H1 (cell line): ENCODE data around the gene ATAT1. TPM values are rescaled to one million over a fixed set of nuclear protein-coding genes. Genes with fewer than 3 reads are reported as not detected.

Experiments used
- CTCF ChIA-PET: fragments of 300-600 bp; sonication (Branson Sonifier 250); formaldehyde crosslinking; loops from one replicate; lab custom pipeline; 2021; ENCODE audit not compliant: partially characterized antibody; lab: Charles Lee
- POLR2A ChIA-PET: fragments of 300-600 bp; sonication (Branson Sonifier 250); formaldehyde crosslinking; loops from one replicate; lab custom pipeline; 2021; ENCODE audit warnings: inconsistent platforms; ENCODE audit not compliant: partially characterized antibody; lab: Charles Lee
- DNase-seq, 2 experiments: peaks; one replicate each; pipeline versions ENCODE4 v3.0.0 to v3.0.0-alpha.2; 2010 to 2022; ENCODE audit warnings: low spot score in 2 of 2, low read depth in 1 of 2, mixed read lengths in 1 of 2
- FAIRE-seq: peaks from 2 replicates; lab custom pipeline; 2011; peaks lifted over from hg19 to GRCh38; lab: Jason Lieb, UNC
- H2AFZ ChIP-seq: 2 replicates; pipeline ENCODE4 v1.8.1; 2012; ENCODE audit warnings: low read length, inconsistent platforms
- H2AK5ac ChIP-seq: 2 replicates; pipeline ENCODE4 v1.6.1; 2013; ENCODE audit warnings: low read depth, low read length
- H2BK120ac ChIP-seq: replicated peaks from 2 replicates; pipeline ENCODE3; 2013; ENCODE audit warnings: low read depth, low read length, inconsistent platforms
- H2BK12ac ChIP-seq: 2 replicates; pipeline ENCODE4 v1.6.1; 2013; ENCODE audit warnings: low read depth, low read length
- H2BK15ac ChIP-seq: 2 replicates; pipeline ENCODE4 v1.6.1; 2013; ENCODE audit warnings: low read length
- H2BK20ac ChIP-seq: 2 replicates; pipeline ENCODE4 v1.6.1; 2013; ENCODE audit warnings: low read length
- H2BK5ac ChIP-seq: 2 replicates; pipeline ENCODE4 v1.6.1; 2013; ENCODE audit warnings: low read depth, low read length
- H3K14ac ChIP-seq: 2 replicates; pipeline ENCODE4 v1.6.1; 2013; ENCODE audit warnings: inconsistent platforms; ENCODE audit not compliant: insufficient read length
- H3K18ac ChIP-seq: 2 replicates; pipeline ENCODE4 v1.6.1; 2013; ENCODE audit warnings: low read length; ENCODE audit errors: extremely low read depth
- H3K23ac ChIP-seq: 2 replicates; pipeline ENCODE4 v1.6.1; 2013; ENCODE audit warnings: inconsistent platforms; ENCODE audit not compliant: insufficient read length
- H3K23me2 ChIP-seq: 2 replicates; pipeline ENCODE4 v1.6.1; 2013; ENCODE audit warnings: low read depth, low read length
- H3K27ac ChIP-seq: 2 replicates; pipeline ENCODE4 v1.6.1; 2011; ENCODE audit warnings: low read depth, low read length, inconsistent platforms
- H3K27me3 ChIP-seq, 4 experiments: replicated peaks in 1 of 4; 1 replicate in 1 of 4; 2 replicates in 3 of 4; pipeline versions ENCODE4 v1.6.1 to v1.8.1; 2011 to 2013; ENCODE audit warnings: low read length in 3 of 4, mild to moderate bottlenecking in 3 of 4, inconsistent platforms in 2 of 4, mixed read lengths in 2 of 4, moderate library complexity in 1 of 4; ENCODE audit not compliant: control insufficient read depth in 3 of 4, insufficient read depth in 3 of 4; ENCODE audit errors: extremely low read depth in 1 of 4
- H3K36me3 ChIP-seq, 4 experiments: 2 replicates each; pipeline versions ENCODE4 v1.6.1 to v1.8.1; 2011 to 2013; ENCODE audit warnings: mild to moderate bottlenecking in 4 of 4, low read length in 3 of 4, moderate library complexity in 2 of 4, control low read depth in 1 of 4, inconsistent platforms in 1 of 4; ENCODE audit not compliant: insufficient read depth in 4 of 4, control insufficient read depth in 2 of 4
- H3K4ac ChIP-seq: replicated peaks from 2 replicates; pipeline ENCODE3; 2013; ENCODE audit warnings: low read length, low read depth, mixed read lengths, inconsistent platforms; ENCODE audit not compliant: insufficient read length
- H3K4me1 ChIP-seq, 4 experiments: replicated peaks in 1 of 4; 1 replicate in 1 of 4; 2 replicates in 3 of 4; pipeline versions ENCODE4 v1.6.1 to v1.8.1; 2011 to 2013; ENCODE audit warnings: low read length in 3 of 4, inconsistent platforms in 2 of 4, mixed read lengths in 1 of 4; ENCODE audit not compliant: insufficient read depth in 4 of 4, control insufficient read depth in 3 of 4
- H3K4me2 ChIP-seq, 2 experiments: 2 replicates each; pipeline versions ENCODE4 v1.6.1 to v1.8.1; 2011 to 2013; ENCODE audit warnings: low read depth in 2 of 2, low read length in 2 of 2, control low read depth in 1 of 2, inconsistent platforms in 1 of 2, mild to moderate bottlenecking in 1 of 2; ENCODE audit not compliant: insufficient read depth in 1 of 2
- H3K4me3 ChIP-seq, 4 experiments: fragments of 200-600, 300-600 bp in 1 of 4; sonication (generic), shearing (Covaris generic), sonication (Bioruptor Twin) in 1 of 4; 2 replicates each; pipeline versions ENCODE4 v1.5.1 to v1.8.1; 2011 to 2016; ENCODE audit warnings: low read length in 4 of 4, low read depth in 3 of 4, control low read depth in 2 of 4, inconsistent platforms in 2 of 4, mild to moderate bottlenecking in 2 of 4, mixed read lengths in 1 of 4, moderate library complexity in 1 of 4; ENCODE audit not compliant: insufficient read depth in 2 of 4; ENCODE audit errors: extremely low read depth in 1 of 4
- H3K56ac ChIP-seq: replicated peaks from 2 replicates; pipeline ENCODE3; 2013; ENCODE audit warnings: low read depth, mild to moderate bottlenecking, mixed read lengths, low read length, inconsistent platforms; ENCODE audit not compliant: insufficient read length
- H3K79me1 ChIP-seq: 2 replicates; pipeline ENCODE4 v1.6.1; 2013; ENCODE audit warnings: low read depth, low read length, control low read depth
- H3K79me2 ChIP-seq, 2 experiments: 2 replicates each; pipeline versions ENCODE4 v1.6.1 to v1.8.1; 2012 to 2013; ENCODE audit warnings: low read length in 2 of 2, mild to moderate bottlenecking in 2 of 2, inconsistent platforms in 1 of 2; ENCODE audit not compliant: insufficient read depth in 2 of 2, control insufficient read depth in 1 of 2
- H3K9ac ChIP-seq, 4 experiments: replicated peaks in 1 of 4; 1 replicate in 1 of 4; 2 replicates in 3 of 4; pipeline versions ENCODE4 v1.6.1 to v1.8.1; 2011 to 2013; ENCODE audit warnings: low read depth in 3 of 4, low read length in 3 of 4, control low read depth in 2 of 4, mild to moderate bottlenecking in 2 of 4, moderate library complexity in 2 of 4, inconsistent platforms in 1 of 4; ENCODE audit errors: extremely low read depth in 1 of 4
- H3K9me3 ChIP-seq, 2 experiments: 2 replicates each; pipeline versions ENCODE4 v1.6.1 to v1.8.1; 2012 to 2013; ENCODE audit warnings: mild to moderate bottlenecking in 2 of 2, moderate library complexity in 2 of 2, control low read depth in 1 of 2, inconsistent platforms in 1 of 2, low read depth in 1 of 2, low read length in 1 of 2, mixed read lengths in 1 of 2; ENCODE audit not compliant: insufficient read depth in 2 of 2
- H4K20me1 ChIP-seq, 2 experiments: replicated peaks in 1 of 2; 2 replicates each; pipeline versions ENCODE3 to v1.8.1; 2011 to 2013; ENCODE audit warnings: inconsistent platforms in 2 of 2, low read length in 2 of 2, mild to moderate bottlenecking in 1 of 2; ENCODE audit not compliant: insufficient read depth in 2 of 2, control insufficient read depth in 1 of 2
- H4K5ac ChIP-seq: 2 replicates; pipeline ENCODE4 v1.6.1; 2013; ENCODE audit warnings: low read length, low read depth, mixed read lengths, inconsistent platforms; ENCODE audit not compliant: insufficient read length
- H4K8ac ChIP-seq: 2 replicates; pipeline ENCODE4 v1.8.0; 2013; ENCODE audit warnings: mild to moderate bottlenecking, moderate library complexity, low read length, inconsistent platforms; ENCODE audit not compliant: insufficient read depth; ENCODE audit errors: extremely low read depth
- H4K91ac ChIP-seq: replicated peaks from 2 replicates; pipeline ENCODE3; 2013; ENCODE audit warnings: low read length, mixed read lengths, inconsistent platforms; ENCODE audit not compliant: insufficient read length
- CEBPB ChIP-seq: IDR thresholded peaks from 2 replicates; pipeline ENCODE4 v1.6.1; 2012; ENCODE audit warnings: low read depth, low read length
- JUND ChIP-seq: IDR thresholded peaks from 2 replicates; pipeline ENCODE4 v1.6.1; 2011; ENCODE audit warnings: mild to moderate bottlenecking, improper control_type of control experiment, low read length
- KDM5A ChIP-seq: fragments of 200-600 bp; IDR thresholded peaks from 2 replicates; pipeline ENCODE4 v1.7.1; 2012; ENCODE audit warnings: mild to moderate bottlenecking, low read length, inconsistent platforms, mixed read lengths
- NRF1 ChIP-seq: IDR thresholded peaks from 2 replicates; pipeline ENCODE4 v1.6.1; 2011; ENCODE audit warnings: mild to moderate bottlenecking, low read depth, low read length, improper control_type of control experiment
- SIN3A ChIP-seq, 2 experiments: IDR thresholded peaks in 1 of 2; conservative IDR thresholded peaks in 1 of 2; 2 replicates each; pipeline ENCODE4 v1.6.1; 2011 to 2012; ENCODE audit warnings: low read length in 2 of 2, improper control_type of control experiment in 1 of 2, low read depth in 1 of 2, mild to moderate bottlenecking in 1 of 2
- TAF7 ChIP-seq: optimal IDR thresholded peaks from 2 replicates; pipeline ENCODE3; 2011; ENCODE audit warnings: low read depth, mild to moderate bottlenecking, inconsistent platforms, low read length, moderate library complexity, borderline replicate concordance
- WGBS, 2 experiments: shearing (Covaris generic) in 1 of 2; methylation state at CpG; one replicate each; pipeline versions ENCODE4 v1.1.6 to v1.1.7; 2013 to 2015; ENCODE audit warnings: low lambda C conversion rate in 2 of 2, mixed read lengths in 2 of 2, inconsistent platforms in 1 of 2, low coverage in 1 of 2, missing lambda C conversion rate in 1 of 2; ENCODE audit not compliant: insufficient replicate concordance in 2 of 2, insufficient coverage in 1 of 2, insufficient read length in 1 of 2; ENCODE audit errors: extremely low coverage in 1 of 2, missing lambda C conversion rate in 1 of 2; 5-methylcytosine and 5-hydroxymethylcytosine counted together
- polyA plus RNA-seq, 7 experiments: library from polyadenylated mRNA; depleted of rRNA in 3 of 7; stranded (reverse) in 5 of 7; unstranded in 2 of 7; fragments of >200 nt in 5 of 7; fragments of 200-250 nt in 2 of 7; gene quantifications; 1 replicate in 5 of 7; 2 replicates in 1 of 7; 4 replicates in 1 of 7; pipeline versions ENCODE4 v1.2.1 to v1.2.3, GENCODE V29; 2011 to 2013; ENCODE audit warnings: missing spikeins in 2 of 7, mixed read lengths in 2 of 7
- total RNA-seq: library from RNA; stranded (reverse); fragmentation: NEBNext Ultra II Directional; extraction: Animal tissue kit (Norgen Biotek cat#: 25700); gene quantifications from 2 replicates; pipeline ENCODE4 v1.2.1, GENCODE V29; 2021
- TF ChIP-seq, protein P1 (sequence below): IDR thresholded peaks from 2 replicates; pipeline ENCODE4 v1.6.1; 2012; ENCODE audit warnings: inconsistent platforms

ATAT1 gene
- total and polyA plus RNA-seq, 2 of the 8 experiments (the other 6 are each of a cell fraction or from before 2014, with no cell fraction given), result 14.4 to 14.6 TPM

- peaks cover 0 to 2% of the 10 kb centered on the region in 2 experiments for H4K20me1 ChIP-seq
- 31% methylated on average over 16 of the region's 37 CpGs; no CpG with 5 or more reads in 1 of the 2 experiments for WGBS, 2 experiments
- peak within 1 kb of the TSS; percentile 96 for H2BK5ac ChIP-seq
- DNase-seq (peak; percentile 75 to 87), FAIRE-seq (no peak)
- peak within 1 kb of the TSS; percentile 76 to 86 for H3K4me2 ChIP-seq
- H2BK120ac ChIP-seq, result no peak within 1 kb of the TSS
- H4K8ac ChIP-seq, result peak within 1 kb of the TSS; percentile 96
- H3K23me2 ChIP-seq, result peaks cover 5% of the 10 kb centered on the region; the same call in 1 of the 2 replicates
- H4K91ac ChIP-seq, result peak within 1 kb of the TSS; percentile 99
- peaks cover 8% of the 10 kb centered on the region for H3K79me1 ChIP-seq
- peak within 1 kb of the TSS; percentile 66 for H3K27ac ChIP-seq
- peak within 1 kb of the TSS; percentile 74 to 91 (median 85) for H3K4me3 ChIP-seq
- H2BK15ac ChIP-seq, result peak within 1 kb of the TSS; percentile 97; the same call in 1 of the 2 replicates
- H3K9me3 ChIP-seq, result no peaks in the 10 kb centered on the region
- H3K56ac ChIP-seq, result peak within 1 kb of the TSS; percentile 93
- H3K23ac ChIP-seq, result no peak within 1 kb of the TSS
- ChIA-PET CTCF (interaction anchor here (1.3 to 1.4 kb wide), 2 partner anchors 26 to 48 kb away, joined by 3 to 4 read pairs; partner anchors contain the start of gene DHX16), POLR2A (interaction anchor here (0.7 to 3.3 kb wide), 20 partner anchors 9 to 261 kb away, joined by 3 to 23 read pairs (median 4); partner anchors contain the start of genes ABCF1, GTF2H4, MDC1 and MRPS18B)
- peak within 1 kb of the TSS; percentile 100 for H4K5ac ChIP-seq
- peak within 1 kb of the TSS; percentile 51 to 79 (median 70) for H3K9ac ChIP-seq
- no peak within 1 kb of the TSS for H2AK5ac ChIP-seq
- no peak within 1 kb of the TSS for H2BK20ac ChIP-seq
- H2BK12ac ChIP-seq, result no peak within 1 kb of the TSS
- peaks cover 4 to 13% (median 6%) of the 10 kb centered on the region in 4 experiments; a peak in 5 of 8 replicates for H3K36me3 ChIP-seq
- 0 out of 2 replicates have a peak within 1 kb of the TSS, but pooled peaks have one; percentile 2 for H2AFZ ChIP-seq
- H3K79me2 ChIP-seq, result peaks cover 3 to 20% of the 10 kb centered on the region in 2 experiments; a peak in 3 of 4 replicates
- TF ChIP-seq JUND (no peak), TAF7 (peak; percentile 39), KDM5A (no peak), CEBPB (peak; percentile 72; the same call in 1 of the 2 replicates), SIN3A (conservative IDR thresholded peaks at IDR 0.05 in 1 of 2, IDR thresholded peaks at IDR 0.05 in 1 of 2; ENCODE audit: low read depth in 1 of 2, low read length in 2 of 2) (peak in 1 of 2 experiments; percentile 77; a peak in 3 of 4 replicates), NRF1 (peak; percentile 97)
- TF ChIP-seq, protein P1, sequence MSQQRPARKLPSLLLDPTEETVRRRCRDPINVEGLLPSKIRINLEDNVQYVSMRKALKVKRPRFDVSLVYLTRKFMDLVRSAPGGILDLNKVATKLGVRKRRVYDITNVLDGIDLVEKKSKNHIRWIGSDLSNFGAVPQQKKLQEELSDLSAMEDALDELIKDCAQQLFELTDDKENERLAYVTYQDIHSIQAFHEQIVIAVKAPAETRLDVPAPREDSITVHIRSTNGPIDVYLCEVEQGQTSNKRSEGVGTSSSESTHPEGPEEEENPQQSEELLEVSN, result 0 out of 2 replicates have a peak, but pooled peaks have one; percentile 8
- no peaks in the 10 kb centered on the region for H3K27me3 ChIP-seq
- H3K14ac ChIP-seq, result no peak within 1 kb of the TSS
- H3K18ac ChIP-seq, result peak within 1 kb of the TSS; percentile 98
- peaks cover 0 to 6% (median 4%) of the 10 kb centered on the region in 4 experiments; a peak in 5 of 7 replicates for H3K4me1 ChIP-seq
- peak within 1 kb of the TSS; percentile 84 for H3K4ac ChIP-seq
Observed at GRCh38 chr6:30646450-30647241, 20.0 kb downstream of the ATAT1 start, which contains the start of gene C6orf136. C6orf136 (plus strand) TSS chr6:30647133; CDS start chr6:30647232, 99 bp downstream.
